ENCODE measurements around the gene INSC. TPM values are rescaled to one million over a fixed set of nuclear protein-coding genes. Genes with fewer than 3 reads are reported as not detected.

The INSC gene
- total and polyA plus RNA-seq, 2 donors = 0.19 to 0.66 TPM

GRCh38 chr11:15169815-15170551, 55.3 kb downstream of the INSC start:
- no peaks in the 10 kb centered on the region for H3K36me3 ChIP-seq (ENCODE audit: control insufficient read depth in 2 of 2, insufficient read depth in 2 of 2, low read length in 1 of 2)
- no peak overlapping the region for H3K27ac ChIP-seq (ENCODE audit: low read depth in 1 of 2, low read length in 1 of 2)
- H3K4me3 ChIP-seq (ENCODE audit: low read length in 2 of 2) = no peak overlapping the region
- WGBS = 93% methylated on average over 4 of the region's 4 CpGs
- H3K27me3 ChIP-seq (ENCODE audit: control insufficient read depth in 2 of 2, insufficient read depth in 1 of 2, low read length in 1 of 2) = no peaks in the 10 kb centered on the region
- no peak for DNase-seq (ENCODE audit: low read depth in 6 of 9, low spot score in 9 of 9)
- H3K9me3 ChIP-seq (ENCODE audit: control insufficient read depth in 2 of 2, insufficient read depth in 1 of 2, low read length in 1 of 2) = no peaks in the 10 kb centered on the region
- H3K4me1 ChIP-seq (ENCODE audit: control insufficient read depth in 2 of 2, insufficient read depth in 2 of 2, low read length in 2 of 2) = no peaks in the 10 kb centered on the region

GRCh38 chr11:15170698-15171097, 56.0 kb downstream of the INSC start:
- H3K27ac ChIP-seq (ENCODE audit: low read depth in 1 of 2, low read length in 1 of 2) = no peak overlapping the region
- H3K4me3 ChIP-seq (ENCODE audit: low read length in 2 of 2) = no peak overlapping the region
- 92% methylated on average over 3 of the region's 3 CpGs for WGBS
- no peaks in the 10 kb centered on the region for H3K36me3 ChIP-seq (ENCODE audit: control insufficient read depth in 2 of 2, insufficient read depth in 2 of 2, low read length in 1 of 2)
- H3K9me3 ChIP-seq (ENCODE audit: control insufficient read depth in 2 of 2, insufficient read depth in 1 of 2, low read length in 1 of 2) = no peaks in the 10 kb centered on the region
- no peak for DNase-seq (ENCODE audit: low read depth in 6 of 9, low spot score in 9 of 9)
- no peaks in the 10 kb centered on the region for H3K4me1 ChIP-seq (ENCODE audit: control insufficient read depth in 2 of 2, insufficient read depth in 2 of 2, low read length in 2 of 2)
- no peaks in the 10 kb centered on the region for H3K27me3 ChIP-seq (ENCODE audit: control insufficient read depth in 2 of 2, insufficient read depth in 1 of 2, low read length in 1 of 2)

GRCh38 chr11:15171956-15172355, 57.2 kb downstream of the INSC start:
- DNase-seq (ENCODE audit: low read depth in 6 of 9, low spot score in 9 of 9) = no peak
- Histone ChIP-seq H3K4me3 (ENCODE audit: low read length in 2 of 2) (no peak overlapping the region), H3K27ac (ENCODE audit: low read depth in 1 of 2, low read length in 1 of 2) (no peak overlapping the region), H3K36me3 (ENCODE audit: control insufficient read depth in 2 of 2, insufficient read depth in 2 of 2, low read length in 1 of 2) (no peaks in the 10 kb centered on the region), H3K9me3 (ENCODE audit: control insufficient read depth in 2 of 2, insufficient read depth in 1 of 2, low read length in 1 of 2) (no peaks in the 10 kb centered on the region), H3K27me3 (ENCODE audit: control insufficient read depth in 2 of 2, insufficient read depth in 1 of 2, low read length in 1 of 2) (peaks cover 0 to 2% of the 10 kb centered on the region in 2 donors), H3K4me1 (ENCODE audit: control insufficient read depth in 2 of 2, insufficient read depth in 2 of 2, low read length in 2 of 2) (no peaks in the 10 kb centered on the region)
- 94% methylated on average over 3 of the region's 3 CpGs for WGBS

- DNase-seq (ENCODE audit: low read depth in 6 of 9, low spot score in 9 of 9) = no peak
- Histone ChIP-seq H3K4me1 (ENCODE audit: control insufficient read depth in 2 of 2, insufficient read depth in 2 of 2, low read length in 2 of 2) (no peaks in the 10 kb centered on the region), H3K27ac (ENCODE audit: low read depth in 1 of 2, low read length in 1 of 2) (no peak overlapping the region), H3K27me3 (ENCODE audit: control insufficient read depth in 2 of 2, insufficient read depth in 1 of 2, low read length in 1 of 2) (peaks cover 0 to 2% of the 10 kb centered on the region in 2 donors), H3K9me3 (ENCODE audit: control insufficient read depth in 2 of 2, insufficient read depth in 1 of 2, low read length in 1 of 2) (no peaks in the 10 kb centered on the region), H3K36me3 (ENCODE audit: control insufficient read depth in 2 of 2, insufficient read depth in 2 of 2, low read length in 1 of 2) (no peaks in the 10 kb centered on the region), H3K4me3 (ENCODE audit: low read length in 2 of 2) (no peak overlapping the region)
- WGBS = 92% methylated on average over 11 of the region's 11 CpGs
These were observed 61.1 kb downstream of the INSC start for GRCh38 chr11:15175831-15176230.

- WGBS = 82% methylated on average over 5 of the region's 5 CpGs
- Histone ChIP-seq H3K27me3 (ENCODE audit: control insufficient read depth in 2 of 2, insufficient read depth in 1 of 2, low read length in 1 of 2) (peaks cover 0 to 2% of the 10 kb centered on the region in 2 donors), H3K27ac (ENCODE audit: low read depth in 1 of 2, low read length in 1 of 2) (no peak overlapping the region), H3K4me1 (ENCODE audit: control insufficient read depth in 2 of 2, insufficient read depth in 2 of 2, low read length in 2 of 2) (no peaks in the 10 kb centered on the region), H3K36me3 (ENCODE audit: control insufficient read depth in 2 of 2, insufficient read depth in 2 of 2, low read length in 1 of 2) (no peaks in the 10 kb centered on the region), H3K4me3 (ENCODE audit: low read length in 2 of 2) (no peak overlapping the region), H3K9me3 (ENCODE audit: control insufficient read depth in 2 of 2, insufficient read depth in 1 of 2, low read length in 1 of 2) (no peaks in the 10 kb centered on the region)
- DNase-seq (ENCODE audit: low read depth in 6 of 9, low spot score in 9 of 9) = no peak
These were observed 62.0 kb downstream of the INSC start for GRCh38 chr11:15176646-15177163.

DNA sequence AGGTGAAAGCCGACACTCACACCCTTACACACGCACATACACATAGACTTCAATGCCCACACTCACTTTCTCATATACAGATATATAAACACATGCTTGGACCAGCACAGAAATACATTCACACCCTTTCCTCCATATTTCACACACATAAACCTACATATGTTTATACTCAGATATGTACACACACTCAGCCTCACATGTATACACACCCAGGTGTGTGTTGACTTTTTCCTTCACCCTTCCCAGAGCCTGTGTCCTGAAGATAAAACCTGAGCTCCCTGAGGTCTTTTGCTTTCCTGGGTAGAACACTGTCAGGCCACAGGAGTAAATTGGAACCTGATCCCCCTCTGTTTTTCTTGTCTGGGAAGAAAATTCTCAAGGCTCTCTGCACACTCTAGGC, 62.8 kb downstream of the INSC start:
- Histone ChIP-seq H3K27ac (ENCODE audit: low read depth in 1 of 2, low read length in 1 of 2) (no peak overlapping the region), H3K27me3 (ENCODE audit: control insufficient read depth in 2 of 2, insufficient read depth in 1 of 2, low read length in 1 of 2) (peaks cover 0 to 2% of the 10 kb centered on the region in 2 donors), H3K4me1 (ENCODE audit: control insufficient read depth in 2 of 2, insufficient read depth in 2 of 2, low read length in 2 of 2) (no peaks in the 10 kb centered on the region), H3K9me3 (ENCODE audit: control insufficient read depth in 2 of 2, insufficient read depth in 1 of 2, low read length in 1 of 2) (no peaks in the 10 kb centered on the region), H3K4me3 (ENCODE audit: low read length in 2 of 2) (no peak overlapping the region), H3K36me3 (ENCODE audit: control insufficient read depth in 2 of 2, insufficient read depth in 2 of 2, low read length in 1 of 2) (no peaks in the 10 kb centered on the region)
- 93% methylated on average over 2 of the region's 2 CpGs for WGBS
- no peak for DNase-seq (ENCODE audit: low read depth in 6 of 9, low spot score in 9 of 9)

- no peak overlapping the region for H3K27ac ChIP-seq (ENCODE audit: low read depth in 1 of 2, low read length in 1 of 2)
- 97% methylated on average over 3 of the region's 3 CpGs for WGBS
These were observed 63.5 kb downstream of the INSC start for GRCh38 chr11:15178214-15178613.

DNA sequence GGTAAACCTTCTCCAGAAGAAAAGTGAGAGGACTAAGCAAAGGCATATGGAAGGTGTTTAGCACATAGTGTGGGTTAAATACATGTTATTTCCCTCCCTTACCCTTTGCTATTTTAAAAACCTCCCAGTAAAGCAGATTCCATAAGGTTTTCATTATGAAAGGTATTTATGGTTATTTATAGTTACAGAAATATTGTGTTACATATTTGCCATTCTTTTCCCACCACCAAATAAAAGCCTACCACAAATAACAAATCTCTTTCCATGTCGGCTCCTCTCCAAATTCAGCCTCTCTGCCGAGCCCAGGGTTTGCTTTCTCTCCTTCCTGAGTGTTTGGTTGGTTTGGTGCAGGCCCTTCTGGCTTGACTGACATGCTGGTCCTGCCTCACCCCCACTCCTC, 64.4 kb downstream of the INSC start:
- DNase-seq (ENCODE audit: low read depth in 6 of 9, low spot score in 9 of 9) = no peak
- Histone ChIP-seq H3K27ac (ENCODE audit: low read depth in 1 of 2, low read length in 1 of 2) (no peak overlapping the region), H3K4me1 (ENCODE audit: control insufficient read depth in 2 of 2, insufficient read depth in 2 of 2, low read length in 2 of 2) (no peaks in the 10 kb centered on the region), H3K36me3 (ENCODE audit: control insufficient read depth in 2 of 2, insufficient read depth in 2 of 2, low read length in 1 of 2) (no peaks in the 10 kb centered on the region), H3K9me3 (ENCODE audit: control insufficient read depth in 2 of 2, insufficient read depth in 1 of 2, low read length in 1 of 2) (no peaks in the 10 kb centered on the region), H3K27me3 (ENCODE audit: control insufficient read depth in 2 of 2, insufficient read depth in 1 of 2, low read length in 1 of 2) (peaks cover 0 to 2% of the 10 kb centered on the region in 2 donors), H3K4me3 (ENCODE audit: low read length in 2 of 2) (no peak overlapping the region)
- 96% methylated on average over 2 of the region's 2 CpGs for WGBS

More at GRCh38 chr11:15178214-15178613, 63.5 kb downstream of the INSC start:
- no peak for DNase-seq (ENCODE audit: low read depth in 6 of 9, low spot score in 9 of 9)
- no peak overlapping the region for H3K4me3 ChIP-seq (ENCODE audit: low read length in 2 of 2)
- peaks cover 0 to 2% of the 10 kb centered on the region in 2 donors for H3K27me3 ChIP-seq (ENCODE audit: control insufficient read depth in 2 of 2, insufficient read depth in 1 of 2, low read length in 1 of 2)
- H3K9me3 ChIP-seq (ENCODE audit: control insufficient read depth in 2 of 2, insufficient read depth in 1 of 2, low read length in 1 of 2) = no peaks in the 10 kb centered on the region
- H3K4me1 ChIP-seq (ENCODE audit: control insufficient read depth in 2 of 2, insufficient read depth in 2 of 2, low read length in 2 of 2) = no peaks in the 10 kb centered on the region
- H3K36me3 ChIP-seq (ENCODE audit: control insufficient read depth in 2 of 2, insufficient read depth in 2 of 2, low read length in 1 of 2) = no peaks in the 10 kb centered on the region

- Histone ChIP-seq H3K27ac (ENCODE audit: low read depth in 1 of 2, low read length in 1 of 2) (no peak overlapping the region), H3K4me3 (ENCODE audit: low read length in 2 of 2) (no peak overlapping the region), H3K36me3 (ENCODE audit: control insufficient read depth in 2 of 2, insufficient read depth in 2 of 2, low read length in 1 of 2) (no peaks in the 10 kb centered on the region), H3K27me3 (ENCODE audit: control insufficient read depth in 2 of 2, insufficient read depth in 1 of 2, low read length in 1 of 2) (peaks cover 0 to 2% of the 10 kb centered on the region in 2 donors), H3K4me1 (ENCODE audit: control insufficient read depth in 2 of 2, insufficient read depth in 2 of 2, low read length in 2 of 2) (no peaks in the 10 kb centered on the region), H3K9me3 (ENCODE audit: control insufficient read depth in 2 of 2, insufficient read depth in 1 of 2, low read length in 1 of 2) (no peaks in the 10 kb centered on the region)
- 79% methylated on average over 4 of the region's 4 CpGs for WGBS
- no peak for DNase-seq (ENCODE audit: low read depth in 6 of 9, low spot score in 9 of 9)
These were observed 65.6 kb downstream of the INSC start for GRCh38 chr11:15180212-15180792.
